HEK293 (cell line): Measurements from ENCODE around the gene TPRN.

Experiments used
- CTCF ChIA-PET: fragments of 350-600 bp; formaldehyde crosslinking; extraction: SDS; loops from one replicate; lab custom pipeline; 2021; ENCODE audit warnings: antibody characterized with exemption; lab: Yijun Ruan, JAX
- POLR2A ChIA-PET: fragments of 300-600 bp; formaldehyde crosslinking; extraction: SDS; loops from one replicate; lab custom pipeline; 2020; ENCODE audit warnings: antibody characterized with exemption, inconsistent platforms; lab: Yijun Ruan, JAX
- H3K27ac ChIP-seq: fragments of 200-500 bp; sonication (Bioruptor generic); 2 replicates; pipeline ENCODE4 v1.5.1; 2014; ENCODE audit warnings: low read depth, low read length, control low read depth, inconsistent platforms; ENCODE audit errors: extremely low read depth
- H3K36me3 ChIP-seq, 2 experiments: fragments of 200-500 bp in 1 of 2; sonication (Bioruptor generic) in 1 of 2; 1 replicate in 1 of 2; 2 replicates in 1 of 2; pipeline ENCODE4 v1.5.1; 2014 to 2017; ENCODE audit warnings: inconsistent platforms in 2 of 2, low read length in 2 of 2; ENCODE audit not compliant: control insufficient read depth in 2 of 2, insufficient read depth in 1 of 2
- H3K4me1 ChIP-seq: fragments of 200-500 bp; sonication (Bioruptor generic); 2 replicates; pipeline ENCODE4 v1.5.1; 2014; ENCODE audit warnings: mild to moderate bottlenecking, low read length, inconsistent platforms; ENCODE audit not compliant: control insufficient read depth, insufficient read depth
- H3K4me3 ChIP-seq: 2 replicates; pipeline ENCODE4 v1.5.1; 2011; ENCODE audit warnings: low read depth, mild to moderate bottlenecking, control low read depth, low read length, moderate library complexity
- H3K9me3 ChIP-seq: fragments of 200-500 bp; sonication (Bioruptor generic); 2 replicates; pipeline ENCODE4 v1.5.1; 2014; ENCODE audit warnings: low read depth, low read length, inconsistent platforms; ENCODE audit not compliant: control insufficient read depth, insufficient read depth
- KLF1 ChIP-seq: fragments of 450-650 bp; formaldehyde crosslinking; IDR thresholded peaks from 2 replicates; pipeline ENCODE4 v1.5.1; 2016; ENCODE audit warnings: missing biosample characterization, missing genetic modification characterization
- KLF7 ChIP-seq: fragments of 450-650 bp; formaldehyde crosslinking; IDR thresholded peaks from 2 replicates; pipeline ENCODE4 v1.5.1; 2016; ENCODE audit warnings: missing biosample characterization, missing genetic modification characterization, borderline replicate concordance
- KLF8 ChIP-seq: fragments of 450-650 bp; formaldehyde crosslinking; IDR thresholded peaks from 2 replicates; pipeline ENCODE4 v1.5.1; 2016; ENCODE audit warnings: missing biosample characterization, missing genetic modification characterization
- ZBTB11 ChIP-seq: fragments of 450-650 bp; formaldehyde crosslinking; conservative IDR thresholded peaks from 2 replicates; pipeline ENCODE4 v1.5.1; 2016; ENCODE audit warnings: low read depth, missing biosample characterization, missing genetic modification characterization
- ZFHX2 ChIP-seq: fragments of 450-650 bp; formaldehyde crosslinking; conservative IDR thresholded peaks from 2 replicates; pipeline ENCODE4 v1.5.1; 2016; ENCODE audit warnings: missing biosample characterization, missing genetic modification characterization
- ZFP69B ChIP-seq: fragments of 450-650 bp; formaldehyde crosslinking; IDR thresholded peaks from 2 replicates; pipeline ENCODE4 v1.5.1; 2016; ENCODE audit warnings: missing biosample characterization, missing genetic modification characterization
- ZIC2 ChIP-seq: fragments of 450-650 bp; formaldehyde crosslinking; IDR thresholded peaks from 2 replicates; pipeline ENCODE4 v1.5.1; 2016; ENCODE audit warnings: missing biosample characterization, missing genetic modification characterization
- ZNF114 ChIP-seq: fragments of 450-650 bp; formaldehyde crosslinking; IDR thresholded peaks from 2 replicates; pipeline ENCODE4 v1.5.0; 2017; ENCODE audit warnings: missing biosample characterization, missing genetic modification characterization
- ZNF169 ChIP-seq: fragments of 450-650 bp; formaldehyde crosslinking; IDR thresholded peaks from 2 replicates; pipeline ENCODE4 v1.5.1; 2016; ENCODE audit warnings: missing biosample characterization, missing genetic modification characterization
- ZNF24 ChIP-seq: fragments of 450-650 bp; formaldehyde crosslinking; IDR thresholded peaks from 2 replicates; pipeline ENCODE4 v1.5.1; 2016; ENCODE audit warnings: missing biosample characterization, missing genetic modification characterization
- ZNF354C ChIP-seq: fragments of 450-650 bp; formaldehyde crosslinking; IDR thresholded peaks from 2 replicates; pipeline ENCODE4 v1.5.1; 2016; ENCODE audit warnings: missing biosample characterization, missing genetic modification characterization, low read depth, borderline replicate concordance
- ZNF404 ChIP-seq: fragments of 450-650 bp; formaldehyde crosslinking; IDR thresholded peaks from 2 replicates; pipeline ENCODE4 v1.5.1; 2017; ENCODE audit warnings: missing biosample characterization, missing genetic modification characterization
- ZNF423 ChIP-seq: fragments of 450-650 bp; formaldehyde crosslinking; IDR thresholded peaks from 2 replicates; pipeline ENCODE4 v1.5.1; 2016; ENCODE audit warnings: missing biosample characterization, missing genetic modification characterization
- ZNF488 ChIP-seq: fragments of 450-650 bp; formaldehyde crosslinking; IDR thresholded peaks from 2 replicates; pipeline ENCODE4 v1.5.1; 2016; ENCODE audit warnings: missing biosample characterization, missing genetic modification characterization
- ZNF664 ChIP-seq: fragments of 450-650 bp; formaldehyde crosslinking; IDR thresholded peaks from 2 replicates; pipeline ENCODE4 v1.5.1; 2016; ENCODE audit warnings: missing biosample characterization, missing genetic modification characterization
- ZNF692 ChIP-seq: fragments of 450-650 bp; formaldehyde crosslinking; IDR thresholded peaks from 2 replicates; pipeline ENCODE4 v1.5.1; 2016; ENCODE audit warnings: missing biosample characterization, missing genetic modification characterization
- ZNF747 ChIP-seq: fragments of 450-650 bp; formaldehyde crosslinking; IDR thresholded peaks from 2 replicates; pipeline ENCODE4 v1.5.1; 2016; ENCODE audit warnings: missing biosample characterization, missing genetic modification characterization
- ZNF837 ChIP-seq: fragments of 450-650 bp; formaldehyde crosslinking; IDR thresholded peaks from 2 replicates; pipeline ENCODE4 v1.5.1; 2016; ENCODE audit warnings: missing biosample characterization, missing genetic modification characterization

TPRN gene

GRCh38 chr9:137162505-137163364 lies 37.8 kb downstream of the TPRN start:
- Histone ChIP-seq H3K4me3 (no peak overlapping the region), H3K9me3 (no peaks in the 10 kb centered on the region), H3K27ac (no peak overlapping the region), H3K36me3 (no peaks in the 10 kb centered on the region), H3K4me1 (no peaks in the 10 kb centered on the region)
- POLR2A ChIA-PET: interaction anchor here (1.0 to 2.5 kb wide), 3 partner anchors 10 to 38 kb away, joined by 3 to 7 read pairs (median 3); partner anchors contain the start of genes TMEM210 and TPRN
- no peak for TF ChIP-seq ZNF423 (tag by site-specific recombination)
- no peak for TF ChIP-seq KLF7 (tag by site-specific recombination)
- CTCF ChIA-PET: interaction anchor here (0.6 kb wide), 1 partner anchor 41 kb away, joined by 4 read pairs; no protein-coding TSS in a partner anchor

- Histone ChIP-seq H3K4me1 (no peaks in the 10 kb centered on the region), H3K4me3 (no peak overlapping the region; the same call in 1 of the 2 replicates), H3K36me3 (no peaks in the 10 kb centered on the region), H3K27ac (no peak overlapping the region), H3K9me3 (no peaks in the 10 kb centered on the region)
- CTCF ChIA-PET: interaction anchor here (2.1 kb wide), 1 partner anchor 75 kb away, joined by 5 read pairs; no protein-coding TSS in a partner anchor
- POLR2A ChIA-PET: interaction anchor here (0.7 to 2.5 kb wide), 4 partner anchors 10 to 39 kb away, joined by 3 to 7 read pairs (median 3); partner anchors contain the start of genes TMEM210 and TPRN
- 0 out of 2 replicates have a peak, but pooled peaks have one; percentile 21 for TF ChIP-seq ZFP69B (tag by site-specific recombination)
- TF ChIP-seq ZNF692 (tag by site-specific recombination): 0 out of 2 replicates have a peak, but pooled peaks have one; percentile 25
- TF ChIP-seq ZNF488: no peak
- no peak for TF ChIP-seq ZNF114 (tag by site-specific recombination)
- TF ChIP-seq ZNF664 (tag by site-specific recombination): no peak
- TF ChIP-seq KLF1 (tag by site-specific recombination): peak; percentile 68
- peak; percentile 65; the same call in 1 of the 2 replicates for TF ChIP-seq KLF8 (tag by site-specific recombination)
These were observed 38.7 kb downstream of the TPRN start for GRCh38 chr9:137161558-137162486.

- ChIA-PET CTCF (interaction anchor here (0.6 to 2.1 kb wide), 3 partner anchors 9 to 76 kb away, joined by 4 to 5 read pairs (median 4); no protein-coding TSS in a partner anchor), POLR2A (interaction anchor here (1.3 to 2.5 kb wide), 2 partner anchors 31 kb away, joined by 3 to 7 read pairs; no protein-coding TSS in a partner anchor)
- no peaks in the 10 kb centered on the region for H3K36me3 ChIP-seq
- H3K4me3 ChIP-seq: no peak overlapping the region
- no peaks in the 10 kb centered on the region for H3K4me1 ChIP-seq
- no peaks in the 10 kb centered on the region for H3K9me3 ChIP-seq
- H3K27ac ChIP-seq: no peak overlapping the region
- TF ChIP-seq ZNF837: no peak
- no peak for TF ChIP-seq ZNF24
- no peak for TF ChIP-seq KLF1 (tag by site-specific recombination)
- no peak for TF ChIP-seq ZNF354C (tag by site-specific recombination)
- no peak for TF ChIP-seq ZFHX2 (tag by site-specific recombination)
- no peak for TF ChIP-seq ZNF404 (tag by site-specific recombination)
- no peak for TF ChIP-seq ZNF114 (tag by site-specific recombination)
- no peak for TF ChIP-seq ZNF169 (tag by site-specific recombination)
- no peak for TF ChIP-seq ZNF747 (tag by site-specific recombination)
- TF ChIP-seq ZBTB11 (tag by site-specific recombination): no peak
- no peak for TF ChIP-seq ZFP69B (tag by site-specific recombination)
- TF ChIP-seq ZIC2: no peak
These were observed 39.6 kb downstream of the TPRN start for GRCh38 chr9:137160716-137161557.
